ENCODE measurements around the gene CUL5.

DNA sequence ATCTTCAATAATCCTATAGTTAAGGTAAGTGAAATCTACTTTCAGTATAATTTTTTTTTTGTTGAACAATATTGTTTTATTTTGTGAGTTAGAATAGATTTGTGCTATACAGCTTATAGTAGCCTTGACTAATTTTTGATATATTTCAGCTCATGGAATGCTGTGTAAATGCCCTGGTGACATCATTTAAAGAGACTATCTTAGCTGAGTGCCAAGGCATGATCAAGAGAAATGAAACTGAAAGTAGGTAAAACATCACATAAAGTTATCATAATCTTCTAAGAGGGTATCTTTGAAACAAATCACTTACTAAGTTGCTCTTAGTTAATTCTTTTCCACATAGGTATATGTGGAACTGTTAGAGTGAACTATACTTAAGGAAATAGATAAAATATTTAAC lies 61.2 kb downstream of the CUL5 start:
- TF ChIP-seq, protein P1, sequence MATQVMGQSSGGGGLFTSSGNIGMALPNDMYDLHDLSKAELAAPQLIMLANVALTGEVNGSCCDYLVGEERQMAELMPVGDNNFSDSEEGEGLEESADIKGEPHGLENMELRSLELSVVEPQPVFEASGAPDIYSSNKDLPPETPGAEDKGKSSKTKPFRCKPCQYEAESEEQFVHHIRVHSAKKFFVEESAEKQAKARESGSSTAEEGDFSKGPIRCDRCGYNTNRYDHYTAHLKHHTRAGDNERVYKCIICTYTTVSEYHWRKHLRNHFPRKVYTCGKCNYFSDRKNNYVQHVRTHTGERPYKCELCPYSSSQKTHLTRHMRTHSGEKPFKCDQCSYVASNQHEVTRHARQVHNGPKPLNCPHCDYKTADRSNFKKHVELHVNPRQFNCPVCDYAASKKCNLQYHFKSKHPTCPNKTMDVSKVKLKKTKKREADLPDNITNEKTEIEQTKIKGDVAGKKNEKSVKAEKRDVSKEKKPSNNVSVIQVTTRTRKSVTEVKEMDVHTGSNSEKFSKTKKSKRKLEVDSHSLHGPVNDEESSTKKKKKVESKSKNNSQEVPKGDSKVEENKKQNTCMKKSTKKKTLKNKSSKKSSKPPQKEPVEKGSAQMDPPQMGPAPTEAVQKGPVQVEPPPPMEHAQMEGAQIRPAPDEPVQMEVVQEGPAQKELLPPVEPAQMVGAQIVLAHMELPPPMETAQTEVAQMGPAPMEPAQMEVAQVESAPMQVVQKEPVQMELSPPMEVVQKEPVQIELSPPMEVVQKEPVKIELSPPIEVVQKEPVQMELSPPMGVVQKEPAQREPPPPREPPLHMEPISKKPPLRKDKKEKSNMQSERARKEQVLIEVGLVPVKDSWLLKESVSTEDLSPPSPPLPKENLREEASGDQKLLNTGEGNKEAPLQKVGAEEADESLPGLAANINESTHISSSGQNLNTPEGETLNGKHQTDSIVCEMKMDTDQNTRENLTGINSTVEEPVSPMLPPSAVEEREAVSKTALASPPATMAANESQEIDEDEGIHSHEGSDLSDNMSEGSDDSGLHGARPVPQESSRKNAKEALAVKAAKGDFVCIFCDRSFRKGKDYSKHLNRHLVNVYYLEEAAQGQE (IDR thresholded peaks at IDR 0.05; ENCODE audit: low read depth, low read length) = no peak
- TF ChIP-seq CHD2 (IDR thresholded peaks at IDR 0.05; ENCODE audit: low read length, partially characterized antibody) (no peak), POLR2AphosphoS5 (IDR thresholded peaks at IDR 0.05; ENCODE audit: low read depth, low read length) (no peak)
- TF ChIP-seq, protein P2, sequence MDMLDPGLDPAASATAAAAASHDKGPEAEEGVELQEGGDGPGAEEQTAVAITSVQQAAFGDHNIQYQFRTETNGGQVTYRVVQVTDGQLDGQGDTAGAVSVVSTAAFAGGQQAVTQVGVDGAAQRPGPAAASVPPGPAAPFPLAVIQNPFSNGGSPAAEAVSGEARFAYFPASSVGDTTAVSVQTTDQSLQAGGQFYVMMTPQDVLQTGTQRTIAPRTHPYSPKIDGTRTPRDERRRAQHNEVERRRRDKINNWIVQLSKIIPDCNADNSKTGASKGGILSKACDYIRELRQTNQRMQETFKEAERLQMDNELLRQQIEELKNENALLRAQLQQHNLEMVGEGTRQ (IDR thresholded peaks at IDR 0.05; ENCODE audit: borderline replicate concordance, low read depth, low read length) = no peak
